SK-N-SH (cell line): Measurements from ENCODE around the gene MYLK4.

Source experiments
- EZH2phosphoT487 ChIP-seq: fragments of 200-600 bp; sonication (generic); IDR thresholded peaks from 2 replicates; pipeline ENCODE4 v1.6.1; 2017; ENCODE audit warnings: low read depth, mixed run types, mild to moderate bottlenecking, antibody characterized with exemption, moderate library complexity, borderline replicate concordance
- FOXM1 ChIP-seq: IDR thresholded peaks from 2 replicates; pipeline ENCODE4 v1.4.0; 2012; ENCODE audit warnings: low read depth, mild to moderate bottlenecking
- GABPA ChIP-seq: IDR thresholded peaks from 2 replicates; pipeline ENCODE4 v1.4.0; 2012; ENCODE audit warnings: low read depth, mild to moderate bottlenecking
- JUND ChIP-seq: IDR thresholded peaks from 2 replicates; pipeline ENCODE4 v1.4.0; 2012
- MXI1 ChIP-seq: IDR thresholded peaks from 2 replicates; pipeline ENCODE4 v1.6.1; 2012; ENCODE audit warnings: mild to moderate bottlenecking, low read depth, low read length, improper control_type of control experiment
- POLR2AphosphoS5 ChIP-seq: IDR thresholded peaks from 2 replicates; pipeline ENCODE4 v1.6.1; 2012; ENCODE audit warnings: low read depth, low read length
- RFX5 ChIP-seq: IDR thresholded peaks from 2 replicates; pipeline ENCODE4 v1.6.1; 2012; ENCODE audit warnings: mild to moderate bottlenecking, improper control_type of control experiment, low read length
- RXRA ChIP-seq: IDR thresholded peaks from 2 replicates; pipeline ENCODE4 v1.4.0; 2012; ENCODE audit warnings: low read depth, mild to moderate bottlenecking, borderline replicate concordance
- YY1 ChIP-seq: IDR thresholded peaks from 2 replicates; pipeline ENCODE4 v1.4.0; 2012; ENCODE audit warnings: low read depth, mild to moderate bottlenecking
- TF ChIP-seq, protein P1 (sequence below): fragments of 200-600 bp; sonication (generic); IDR thresholded peaks from 2 replicates; pipeline ENCODE4 v1.6.1; 2017; ENCODE audit warnings: antibody characterized with exemption, mild to moderate bottlenecking, moderate library complexity
- TF ChIP-seq, protein P2 (sequence below): IDR thresholded peaks from 2 replicates; pipeline ENCODE4 v1.6.1; 2012; ENCODE audit warnings: mild to moderate bottlenecking, low read depth, low read length, moderate library complexity

DNA sequence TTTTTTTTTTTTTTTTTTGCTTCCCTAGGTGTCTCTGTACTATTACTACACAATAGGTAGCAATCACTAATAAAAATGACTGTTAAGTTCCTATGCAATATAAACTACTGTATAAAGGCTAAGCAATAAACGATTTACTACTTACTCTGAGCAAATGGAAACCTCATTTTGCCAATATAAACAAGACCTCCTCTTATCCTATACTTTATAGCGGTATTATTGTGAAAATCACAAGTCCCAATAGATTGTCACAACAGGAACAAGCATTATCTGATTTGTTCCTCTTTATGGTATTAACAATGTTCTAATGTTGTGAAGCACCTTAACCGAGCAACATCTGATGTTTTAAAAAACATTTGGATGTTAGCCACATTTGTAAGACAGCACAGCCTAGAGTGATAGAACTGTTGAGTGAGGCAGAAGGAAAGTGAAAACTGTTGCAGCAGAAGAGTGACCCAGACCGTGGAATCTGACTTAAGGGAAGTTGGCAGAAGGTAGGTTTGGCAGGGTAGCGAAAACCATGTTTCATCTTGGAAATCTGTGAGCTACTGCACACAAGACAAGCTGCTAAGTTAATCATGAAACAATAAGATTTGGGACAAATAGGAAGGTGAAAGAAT lies 94.2 kb downstream of the MYLK4 start:
- TF ChIP-seq POLR2AphosphoS5 (no peak), RFX5 (no peak), GABPA (no peak), FOXM1 (no peak), YY1 (no peak), JUND (no peak), MXI1 (no peak), EZH2phosphoT487 (no peak), RXRA (no peak)
- TF ChIP-seq, protein P1, sequence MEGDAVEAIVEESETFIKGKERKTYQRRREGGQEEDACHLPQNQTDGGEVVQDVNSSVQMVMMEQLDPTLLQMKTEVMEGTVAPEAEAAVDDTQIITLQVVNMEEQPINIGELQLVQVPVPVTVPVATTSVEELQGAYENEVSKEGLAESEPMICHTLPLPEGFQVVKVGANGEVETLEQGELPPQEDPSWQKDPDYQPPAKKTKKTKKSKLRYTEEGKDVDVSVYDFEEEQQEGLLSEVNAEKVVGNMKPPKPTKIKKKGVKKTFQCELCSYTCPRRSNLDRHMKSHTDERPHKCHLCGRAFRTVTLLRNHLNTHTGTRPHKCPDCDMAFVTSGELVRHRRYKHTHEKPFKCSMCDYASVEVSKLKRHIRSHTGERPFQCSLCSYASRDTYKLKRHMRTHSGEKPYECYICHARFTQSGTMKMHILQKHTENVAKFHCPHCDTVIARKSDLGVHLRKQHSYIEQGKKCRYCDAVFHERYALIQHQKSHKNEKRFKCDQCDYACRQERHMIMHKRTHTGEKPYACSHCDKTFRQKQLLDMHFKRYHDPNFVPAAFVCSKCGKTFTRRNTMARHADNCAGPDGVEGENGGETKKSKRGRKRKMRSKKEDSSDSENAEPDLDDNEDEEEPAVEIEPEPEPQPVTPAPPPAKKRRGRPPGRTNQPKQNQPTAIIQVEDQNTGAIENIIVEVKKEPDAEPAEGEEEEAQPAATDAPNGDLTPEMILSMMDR: no peak
- TF ChIP-seq, protein P2, sequence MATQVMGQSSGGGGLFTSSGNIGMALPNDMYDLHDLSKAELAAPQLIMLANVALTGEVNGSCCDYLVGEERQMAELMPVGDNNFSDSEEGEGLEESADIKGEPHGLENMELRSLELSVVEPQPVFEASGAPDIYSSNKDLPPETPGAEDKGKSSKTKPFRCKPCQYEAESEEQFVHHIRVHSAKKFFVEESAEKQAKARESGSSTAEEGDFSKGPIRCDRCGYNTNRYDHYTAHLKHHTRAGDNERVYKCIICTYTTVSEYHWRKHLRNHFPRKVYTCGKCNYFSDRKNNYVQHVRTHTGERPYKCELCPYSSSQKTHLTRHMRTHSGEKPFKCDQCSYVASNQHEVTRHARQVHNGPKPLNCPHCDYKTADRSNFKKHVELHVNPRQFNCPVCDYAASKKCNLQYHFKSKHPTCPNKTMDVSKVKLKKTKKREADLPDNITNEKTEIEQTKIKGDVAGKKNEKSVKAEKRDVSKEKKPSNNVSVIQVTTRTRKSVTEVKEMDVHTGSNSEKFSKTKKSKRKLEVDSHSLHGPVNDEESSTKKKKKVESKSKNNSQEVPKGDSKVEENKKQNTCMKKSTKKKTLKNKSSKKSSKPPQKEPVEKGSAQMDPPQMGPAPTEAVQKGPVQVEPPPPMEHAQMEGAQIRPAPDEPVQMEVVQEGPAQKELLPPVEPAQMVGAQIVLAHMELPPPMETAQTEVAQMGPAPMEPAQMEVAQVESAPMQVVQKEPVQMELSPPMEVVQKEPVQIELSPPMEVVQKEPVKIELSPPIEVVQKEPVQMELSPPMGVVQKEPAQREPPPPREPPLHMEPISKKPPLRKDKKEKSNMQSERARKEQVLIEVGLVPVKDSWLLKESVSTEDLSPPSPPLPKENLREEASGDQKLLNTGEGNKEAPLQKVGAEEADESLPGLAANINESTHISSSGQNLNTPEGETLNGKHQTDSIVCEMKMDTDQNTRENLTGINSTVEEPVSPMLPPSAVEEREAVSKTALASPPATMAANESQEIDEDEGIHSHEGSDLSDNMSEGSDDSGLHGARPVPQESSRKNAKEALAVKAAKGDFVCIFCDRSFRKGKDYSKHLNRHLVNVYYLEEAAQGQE: no peak
